HG02852 (cell line): ENCODE results near the gene TIRAP.
"Not testable (repeated sequence)": the region's sequence is repeated elsewhere in the genome, so short reads cannot be mapped to it uniquely, and the experiment has no call there.

ENCODE experiments used
- ATAC-seq: cut with Tn5 transposase; IDR thresholded peaks from one replicate; pipeline ENCODE4 v1.9.1; 2021; ENCODE audit warnings: mild to moderate bottlenecking, moderate library complexity; ENCODE audit not compliant: unreplicated experiment

Gene TIRAP

GRCh38 chr11:126282736-126283591, at the start of gene TIRAP:
Gene TIRAP, plus strand, starts transcription at chr11:126283093. Its CDS starts 7,802 bp downstream, at chr11:126290895.
- peak; percentile 70 for ATAC-seq

GRCh38 chr11:126233391-126233790, 49.5 kb upstream of the TIRAP start:
- no peak for ATAC-seq

GRCh38 chr11:126246636-126247035, 36.3 kb upstream of the TIRAP start:
- no peak for ATAC-seq

DNA sequence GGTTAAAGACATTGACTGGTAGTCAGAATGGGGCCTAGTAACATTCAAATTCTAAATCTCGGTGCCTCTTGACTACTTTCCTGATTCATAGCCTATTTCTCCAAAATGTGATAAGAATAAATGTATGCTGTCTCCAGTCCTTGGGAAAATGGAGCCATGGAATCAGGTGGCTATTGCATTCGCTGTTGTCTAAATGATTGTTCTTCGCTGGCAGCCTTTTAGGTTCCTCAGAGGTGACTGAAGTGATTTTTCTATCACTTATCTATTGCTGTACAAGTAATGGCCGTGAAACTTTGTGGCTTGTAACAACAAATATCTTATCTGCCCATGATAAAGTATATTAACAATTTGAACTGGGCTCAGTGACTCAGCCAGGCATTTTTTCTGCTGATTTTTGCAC, 29.6 kb upstream of the TIRAP start:
- no peak for ATAC-seq

GRCh38 chr11:126254819-126255218, 28.1 kb upstream of the TIRAP start:
- ATAC-seq: no peak

- not testable (repeated sequence) for ATAC-seq
Measured at GRCh38 chr11:126255507-126255906, 27.4 kb upstream of the TIRAP start.

DNA sequence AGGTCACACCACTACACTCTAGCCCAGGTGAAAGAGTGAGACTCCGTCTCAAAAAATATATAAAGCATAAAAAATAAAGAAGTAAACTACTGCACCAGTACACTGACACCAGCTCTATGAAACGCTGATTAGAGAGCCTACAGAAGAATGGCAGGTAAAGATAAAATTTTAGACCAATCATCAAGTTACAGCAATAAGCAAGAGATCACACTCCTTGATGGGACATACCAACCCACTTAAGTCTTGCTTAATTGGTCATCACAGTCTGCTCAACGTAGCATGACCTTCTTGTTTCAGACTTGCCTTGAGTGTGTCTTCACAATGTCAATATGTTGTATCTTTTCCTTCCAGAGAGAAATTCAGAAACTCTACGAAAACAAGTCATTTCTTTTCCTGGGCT, 26.7 kb upstream of the TIRAP start:
- ATAC-seq: no peak

DNA sequence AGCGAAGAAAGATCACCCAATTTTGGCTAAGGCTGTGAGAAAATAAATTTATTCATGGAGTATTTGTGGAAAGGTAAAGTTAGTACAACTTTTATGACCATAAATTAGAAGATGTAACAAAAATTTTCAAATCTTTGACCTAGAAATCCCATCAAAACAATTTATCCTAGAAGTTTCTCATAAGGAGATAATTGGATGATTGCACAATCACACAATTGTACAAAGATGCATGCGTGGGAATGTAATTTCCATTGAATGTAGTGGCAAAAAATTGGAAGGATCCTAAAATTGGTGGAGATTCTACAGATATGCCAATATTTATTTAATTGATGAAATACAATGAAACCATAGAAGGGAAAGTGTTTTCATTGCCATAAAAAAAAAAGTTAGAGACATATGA, 25.7 kb upstream of the TIRAP start:
- no peak for ATAC-seq

DNA sequence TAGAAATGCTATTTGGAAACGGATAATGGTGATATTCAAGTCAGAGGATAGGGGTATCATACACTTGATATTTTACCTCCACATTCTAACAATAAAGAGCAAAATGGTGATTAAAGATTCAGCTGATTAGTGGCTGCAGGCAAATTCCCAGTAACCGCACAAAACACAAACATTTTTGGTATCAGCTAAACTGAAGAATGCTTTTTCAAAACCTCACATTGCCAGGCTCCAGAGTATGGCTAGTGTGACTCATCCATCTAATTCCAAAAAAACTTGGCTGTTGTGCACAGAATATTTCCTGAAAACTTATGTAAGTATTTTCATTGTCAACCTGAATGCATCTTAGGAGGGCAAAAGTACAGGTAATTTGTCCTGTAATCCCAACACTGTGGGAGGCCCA, 25.1 kb upstream of the TIRAP start:
- no peak for ATAC-seq

- no peak for ATAC-seq
Measured at GRCh38 chr11:126262216-126262615, 20.7 kb upstream of the TIRAP start.

- no peak for ATAC-seq
Measured at GRCh38 chr11:126263489-126263888, 19.4 kb upstream of the TIRAP start.

- ATAC-seq: no peak
Measured at GRCh38 chr11:126265811-126266210, 17.1 kb upstream of the TIRAP start.

DNA sequence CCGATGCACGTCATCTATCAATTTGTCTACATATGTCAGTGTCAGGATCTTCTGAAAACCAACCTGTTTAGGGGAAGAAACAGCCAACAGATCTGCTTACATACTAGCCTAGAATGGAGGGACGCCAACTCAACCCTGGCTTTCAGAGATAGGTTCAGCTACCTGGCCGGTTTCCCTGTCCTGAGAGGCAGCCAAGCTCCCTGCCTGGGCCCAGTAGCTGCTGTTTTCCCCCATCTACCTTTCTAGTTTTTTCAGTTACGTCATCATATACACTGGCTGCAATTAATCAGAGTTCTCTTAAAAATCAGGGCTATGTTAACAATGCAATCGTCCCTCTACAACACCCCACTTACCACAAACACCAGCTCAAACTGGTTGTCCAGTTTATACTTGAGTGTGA, 15.2 kb upstream of the TIRAP start:
- ATAC-seq: no peak

DNA sequence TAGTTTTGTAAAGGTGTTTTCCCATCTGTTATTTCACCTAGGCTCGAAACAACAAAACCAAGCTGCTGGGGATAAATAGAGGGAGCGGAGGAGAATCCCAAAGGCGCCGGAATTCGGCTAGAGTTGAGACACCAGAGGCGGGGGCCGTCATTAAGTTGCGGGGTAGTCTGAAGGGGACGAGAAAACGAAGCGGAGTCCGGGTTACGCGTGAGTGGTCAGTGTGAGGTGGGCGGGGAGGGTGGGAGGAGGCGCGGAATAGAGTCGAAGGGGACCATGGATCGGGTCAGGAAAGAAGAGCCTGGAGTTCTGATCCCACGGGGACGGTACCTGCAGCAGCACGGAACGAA, 14.6 kb upstream of the TIRAP start:
- ATAC-seq: peak; percentile 5

- ATAC-seq: peak; percentile 99
Measured at GRCh38 chr11:126268708-126269579, 13.9 kb upstream of the TIRAP start, which contains the start of the genes FOXRED1 and SRPRA. Gene FOXRED1, plus strand, starts transcription at chr11:126269154. Its CDS starts 53 bp downstream, at chr11:126269207. Gene SRPRA, minus strand, starts transcription at chr11:126268895. Its CDS starts 91 bp downstream, at chr11:126268804.

DNA sequence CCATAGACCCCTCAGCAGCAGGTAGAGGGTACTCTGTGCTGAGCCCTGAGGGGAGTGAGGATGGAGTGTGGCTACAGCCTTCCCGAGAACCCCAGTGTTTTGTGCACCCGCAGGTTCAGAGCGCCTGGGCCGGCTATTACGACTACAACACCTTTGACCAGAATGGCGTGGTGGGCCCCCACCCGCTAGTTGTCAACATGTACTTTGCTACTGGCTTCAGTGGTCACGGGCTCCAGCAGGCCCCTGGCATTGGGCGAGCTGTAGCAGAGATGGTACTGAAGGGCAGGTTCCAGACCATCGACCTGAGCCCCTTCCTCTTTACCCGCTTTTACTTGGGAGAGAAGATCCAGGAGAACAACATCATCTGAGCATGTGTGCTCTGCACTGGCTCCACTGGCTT, 5.6 kb upstream of the TIRAP start:
- ATAC-seq: no peak

DNA sequence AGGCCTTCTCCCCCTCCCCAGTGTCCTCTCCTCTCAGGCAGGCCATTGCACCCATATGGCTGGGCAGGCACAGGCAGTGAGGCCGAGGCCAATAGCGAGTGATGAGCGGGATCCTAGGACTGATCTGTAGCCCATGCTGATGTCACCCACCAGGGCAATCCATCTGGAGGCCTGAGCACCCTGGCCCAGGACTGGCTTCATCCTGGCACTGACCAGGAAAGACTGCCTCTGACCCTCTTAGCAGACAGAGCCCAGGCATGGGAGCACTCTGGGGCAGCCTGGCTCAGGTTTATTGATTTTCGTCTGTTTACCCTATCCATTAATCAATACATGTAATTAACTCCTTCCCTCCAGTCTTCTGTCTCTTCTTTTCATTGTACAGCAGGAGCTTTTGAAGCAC, 5.1 kb upstream of the TIRAP start:
- no peak for ATAC-seq

DNA sequence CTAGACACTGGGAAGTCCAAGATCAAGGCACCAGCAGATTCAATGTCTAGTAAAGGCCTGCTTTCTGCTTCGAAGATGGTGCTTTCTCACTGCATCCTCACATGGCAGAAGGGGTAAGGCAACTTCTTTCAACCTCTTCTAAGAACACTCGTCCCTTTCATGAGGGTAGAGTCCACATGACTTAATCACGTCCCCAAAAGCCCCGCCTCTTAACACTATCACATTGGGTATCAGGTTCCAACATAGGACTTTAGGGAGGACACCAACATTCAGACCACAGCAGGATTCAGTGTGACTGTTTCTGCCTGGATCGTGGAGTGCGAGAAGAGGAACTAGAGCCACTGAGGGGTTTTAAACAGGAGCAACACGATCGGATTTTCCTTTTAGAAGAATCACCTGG, 3.7 kb upstream of the TIRAP start:
- ATAC-seq: no peak

GRCh38 chr11:126280595-126280994, 2.3 kb upstream of the TIRAP start:
- ATAC-seq: no peak

- ATAC-seq: no peak
Measured at GRCh38 chr11:126281245-126281644, 1.6 kb upstream of the TIRAP start.

DNA sequence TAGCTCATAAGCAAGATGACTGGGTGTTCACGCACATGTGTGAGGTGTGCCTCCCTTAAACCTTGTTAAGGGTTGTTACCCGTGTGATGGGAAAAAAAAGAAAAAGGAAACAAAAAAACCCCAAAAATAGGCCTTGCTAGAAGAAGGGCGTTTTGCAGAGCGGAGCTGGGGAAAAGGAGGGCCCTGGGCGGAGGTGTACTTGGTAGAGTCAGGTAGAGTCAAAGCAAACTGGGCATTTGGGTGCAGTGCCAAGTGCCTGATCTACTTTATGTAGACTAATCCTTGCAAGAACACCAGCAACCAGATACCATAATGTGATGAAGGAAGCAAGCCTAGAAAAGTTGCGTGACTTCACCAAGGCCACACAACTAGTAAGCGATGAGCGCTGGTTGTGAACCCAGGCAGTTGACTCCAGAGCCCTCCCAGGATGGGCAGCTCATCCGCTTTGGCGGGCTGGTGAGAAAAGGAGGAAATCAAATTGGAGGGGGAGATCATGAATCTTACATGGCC, 1.2 kb upstream of the TIRAP start:
- no peak for ATAC-seq

DNA sequence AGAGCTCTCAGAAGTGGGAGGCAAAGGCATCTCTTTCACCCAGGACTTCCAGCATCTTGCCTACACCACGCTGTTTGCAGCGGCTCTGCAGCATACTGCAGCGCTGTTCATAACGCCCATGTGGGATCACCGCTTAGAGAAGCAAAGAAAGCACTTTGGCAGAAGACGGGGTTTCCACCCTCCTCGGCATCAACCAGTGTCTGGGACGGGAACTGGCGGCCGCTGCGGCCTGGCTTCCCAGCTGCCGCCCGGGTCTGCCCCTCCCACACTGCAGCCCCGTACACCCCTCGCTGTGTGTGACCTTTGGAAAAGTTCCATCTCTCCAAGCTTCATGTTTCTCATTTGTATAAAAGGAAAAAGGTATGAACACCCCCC, 545 bp upstream of the TIRAP start:
- ATAC-seq: peak; percentile 28
